Kidney (tissue), 14 donors: Measurements from ENCODE around the gene PKD2. TPM values are rescaled to one million over a fixed set of nuclear protein-coding genes. Genes with fewer than 3 reads are reported as not detected.

Experiments used
- DNase-seq, 5 donors: peaks; one replicate each; pipeline ENCODE4 v3.0.0-alpha.2; 2013 to 2020
- FAIRE-seq: peaks from 2 replicates; lab custom pipeline; 2012; peaks lifted over from hg19 to GRCh38; lab: Jason Lieb, UNC
- H3K27ac ChIP-seq, 2 donors: one replicate each; pipeline ENCODE4 v1.7.0; 2013; ENCODE audit warnings: low read depth in 2 of 2, low read length in 2 of 2, inconsistent platforms in 1 of 2
- H3K27me3 ChIP-seq: one replicate; pipeline ENCODE4 v1.7.1; 2013; ENCODE audit warnings: low read length, inconsistent platforms; ENCODE audit not compliant: control insufficient read depth, insufficient read depth
- H3K36me3 ChIP-seq, 3 donors: one replicate each; pipeline versions ENCODE4 v1.7.0 to v1.7.1; 2013; ENCODE audit warnings: low read length in 3 of 3, control low read depth in 1 of 3, inconsistent platforms in 1 of 3; ENCODE audit not compliant: insufficient read depth in 3 of 3, control insufficient read depth in 2 of 3
- H3K4me1 ChIP-seq, 3 donors: one replicate each; pipeline versions ENCODE4 v1.7.0 to v1.7.1; 2013; ENCODE audit warnings: low read length in 3 of 3, inconsistent platforms in 1 of 3, low read depth in 1 of 3; ENCODE audit not compliant: control insufficient read depth in 2 of 3, insufficient read depth in 2 of 3
- H3K4me3 ChIP-seq, 3 donors: one replicate each; pipeline versions ENCODE4 v1.7.0 to v1.8.1; 2013; ENCODE audit warnings: low read length in 3 of 3, control low read depth in 1 of 3, inconsistent platforms in 1 of 3
- H3K9ac ChIP-seq, 3 donors: one replicate each; pipeline versions ENCODE4 v1.7.0 to v1.7.1; 2013; ENCODE audit warnings: low read length in 3 of 3, control low read depth in 1 of 3, inconsistent platforms in 1 of 3
- H3K9me3 ChIP-seq, 3 donors: one replicate each; pipeline versions ENCODE4 v1.7.0 to v1.7.1; 2013; ENCODE audit warnings: low read length in 3 of 3, control low read depth in 1 of 3, inconsistent platforms in 1 of 3; ENCODE audit not compliant: control insufficient read depth in 2 of 3, insufficient read depth in 1 of 3
- CTCF ChIP-seq: IDR thresholded peaks from 3 replicates; pipeline ENCODE4 v1.5.1; 2012; ENCODE audit warnings: mild to moderate bottlenecking, moderate library complexity, borderline replicate concordance; ENCODE audit not compliant: insufficient read depth; ENCODE audit errors: extremely low read depth
- intact Hi-C: fragments of 100-400 bp; cut with DNase I; formaldehyde crosslinking; loops from one replicate; pipeline ENCODE4 v1.11.1; 2022
- polyA plus RNA-seq: library from polyadenylated mRNA; stranded (reverse); fragments of 350-450 nt; fragmentation: Illumina TruSeq; extraction: RNeasy Lipid Tissue Mini Kit (QIAGEN cat#74804); gene quantifications from one replicate; pipeline ENCODE4 v1.2.3, GENCODE V29; 2014; ENCODE audit warnings: low read depth, low replicate concordance; ENCODE audit not compliant: insufficient read depth
- total RNA-seq: library from RNA; stranded (reverse); fragmentation: NEBNext Ultra II Directional; extraction: Animal tissue kit (Norgen Biotek cat#: 25700); gene quantifications from one replicate; pipeline ENCODE4 v1.2.1, GENCODE V29; 2021
- donor health status: control.
- donor health status: control.
- donor health status: control.
- donor health status: control.
- donor health status: control.
- donor health status: DM: yes; HTN: yes; CAD: no.
- donor health status: Normal renal cell carcinoma (clear cell type).

Gene PKD2
- total and polyA plus RNA-seq, 2 donors from 2014 or later = 21.2 to 92.6 TPM

GRCh38 chr4:88014386-88014905 lies 7.0 kb downstream of the PKD2 start:
- H3K27ac ChIP-seq = no peak overlapping the region
- H3K4me3 ChIP-seq = no peak overlapping the region
- DNase-seq = no peak
- H3K9me3 ChIP-seq = no peaks in the 10 kb centered on the region
- FAIRE-seq = no peak
- no peak overlapping the region for H3K9ac ChIP-seq
- intact Hi-C loops = no loop called here
- H3K4me1 ChIP-seq = peaks cover 3 to 49% (median 24%) of the 10 kb centered on the region in 3 donors
- TF ChIP-seq CTCF = no peak
- no peaks in the 10 kb centered on the region for H3K27me3 ChIP-seq
- no peaks in the 10 kb centered on the region for H3K36me3 ChIP-seq

- no peak for DNase-seq
- no peak for FAIRE-seq
- Histone ChIP-seq H3K9ac (no peak overlapping the region), H3K27ac (peak overlapping the region; percentile 5 to 64), H3K36me3 (no peaks in the 10 kb centered on the region), H3K4me3 (peak overlapping the region in 2 of 3 donors; percentile 20 to 24), H3K27me3 (no peaks in the 10 kb centered on the region), H3K4me1 (peaks cover 3 to 56% (median 21%) of the 10 kb centered on the region in 3 donors), H3K9me3 (no peaks in the 10 kb centered on the region)
- TF ChIP-seq CTCF = no peak
- intact Hi-C loops = no loop called here
Observed at GRCh38 chr4:88015659-88016295, 8.3 kb downstream of the PKD2 start.

- no peaks in the 10 kb centered on the region for H3K27me3 ChIP-seq
- peaks cover 3 to 55% (median 16%) of the 10 kb centered on the region in 3 donors for H3K4me1 ChIP-seq
- intact Hi-C loops = no loop called here
- DNase-seq = peak in 1 of 5 donors; percentile 53
- FAIRE-seq = peak; percentile 84
- no peaks in the 10 kb centered on the region for H3K9me3 ChIP-seq
- no peak overlapping the region for H3K4me3 ChIP-seq
- no peak for TF ChIP-seq CTCF
- peaks cover 0 to 4% (median 0%) of the 10 kb centered on the region in 3 donors for H3K36me3 ChIP-seq
- no peak overlapping the region for H3K9ac ChIP-seq
- peak overlapping the region; percentile 66 to 80 for H3K27ac ChIP-seq
Observed at GRCh38 chr4:88017516-88018297, 10.3 kb downstream of the PKD2 start.
